Activated T-helper 17 cell treated with anti-CD3 and anti-CD28 coated beads, Interleukin-2, amount 50 U/mL, for 72 hours (primary cell): ENCODE measurements around the gene FBXL14. TPM values are rescaled to one million over a fixed set of nuclear protein-coding genes. Genes with fewer than 3 reads are reported as not detected.

ENCODE experiments used
- ATAC-seq: fragments of 150-1000 bp; cut with Tn5 transposase; replicated peaks from 2 replicates; pipeline ENCODE4 v1.10.0; 2021; ENCODE audit warnings: mild to moderate bottlenecking, moderate library complexity
- H3K27ac Mint-ChIP-seq: one replicate; pipeline ENCODE4 v1.8.0; 2022; ENCODE audit warnings: mixed read lengths
- H3K27me3 Mint-ChIP-seq: one replicate; pipeline ENCODE4 v1.8.0; 2022; ENCODE audit warnings: mixed read lengths
- H3K36me3 Mint-ChIP-seq: one replicate; pipeline ENCODE4 v1.8.0; 2022; ENCODE audit warnings: low read depth, mild to moderate bottlenecking, mixed read lengths
- H3K4me1 Mint-ChIP-seq: one replicate; pipeline ENCODE4 v1.8.0; 2022; ENCODE audit warnings: mixed read lengths
- H3K4me3 Mint-ChIP-seq: one replicate; pipeline ENCODE4 v1.8.0; 2022; ENCODE audit warnings: mild to moderate bottlenecking, mixed read lengths
- H3K9me3 Mint-ChIP-seq: one replicate; pipeline ENCODE4 v1.8.0; 2022; ENCODE audit warnings: mixed read lengths
- total RNA-seq, 2 donors: library from RNA; stranded (reverse); gene quantifications; one replicate each; pipeline ENCODE4 v1.2.3, GENCODE V29; 2022

The FBXL14 gene
- total RNA-seq, 2 donors from 2014 or later = 22.2 to 29.8 TPM

- Mint-ChIP-seq H3K36me3 (no peaks in the 10 kb centered on the region), H3K27ac (no peak overlapping the region), H3K27me3 (peaks cover 17% of the 10 kb centered on the region), H3K9me3 (no peaks in the 10 kb centered on the region), H3K4me1 (no peaks in the 10 kb centered on the region), H3K4me3 (no peak overlapping the region)
- no peak for ATAC-seq
Measured at GRCh38 chr12:1519642-1520041, 74.7 kb downstream of the FBXL14 start.

- Mint-ChIP-seq H3K4me1 (no peaks in the 10 kb centered on the region), H3K36me3 (no peaks in the 10 kb centered on the region), H3K27me3 (peaks cover 14% of the 10 kb centered on the region), H3K27ac (no peak overlapping the region), H3K9me3 (no peaks in the 10 kb centered on the region), H3K4me3 (no peak overlapping the region)
- ATAC-seq = no peak
Measured at GRCh38 chr12:1518591-1519516, 75.5 kb downstream of the FBXL14 start.

- Mint-ChIP-seq H3K4me3 (no peak overlapping the region), H3K4me1 (no peaks in the 10 kb centered on the region), H3K27ac (no peak overlapping the region), H3K27me3 (peaks cover 10% of the 10 kb centered on the region), H3K36me3 (no peaks in the 10 kb centered on the region), H3K9me3 (no peaks in the 10 kb centered on the region)
- ATAC-seq = no peak
Measured at GRCh38 chr12:1517734-1518525, 76.5 kb downstream of the FBXL14 start.

- Mint-ChIP-seq H3K27ac (no peak overlapping the region), H3K36me3 (no peaks in the 10 kb centered on the region), H3K4me3 (no peak overlapping the region), H3K9me3 (no peaks in the 10 kb centered on the region), H3K4me1 (no peaks in the 10 kb centered on the region), H3K27me3 (peaks cover 10% of the 10 kb centered on the region)
- no peak for ATAC-seq
Measured at GRCh38 chr12:1517007-1517406, 77.4 kb downstream of the FBXL14 start.

Other genes starting within 250 kb of the FBXL14 start
- under 1 TPM; 0.26 to 0.30 TPM for gene WNT5B, start 34.6 kb upstream of the FBXL14 start, total RNA-seq
- 10 to 100 TPM; 40.0 to 52.9 TPM for gene ADIPOR2, start 96.5 kb upstream of the FBXL14 start, total RNA-seq
- gene LRTM2, start 226.0 kb upstream of the FBXL14 start, total RNA-seq = not detected